ENCODE measurements around the gene UBE2O. TPM values are rescaled to one million over a fixed set of nuclear protein-coding genes. Genes with fewer than 3 reads are reported as not detected.

The UBE2O gene
- total and polyA plus RNA-seq, 2 donors from 2014 or later, result 5.5 to 21.3 TPM

DNA sequence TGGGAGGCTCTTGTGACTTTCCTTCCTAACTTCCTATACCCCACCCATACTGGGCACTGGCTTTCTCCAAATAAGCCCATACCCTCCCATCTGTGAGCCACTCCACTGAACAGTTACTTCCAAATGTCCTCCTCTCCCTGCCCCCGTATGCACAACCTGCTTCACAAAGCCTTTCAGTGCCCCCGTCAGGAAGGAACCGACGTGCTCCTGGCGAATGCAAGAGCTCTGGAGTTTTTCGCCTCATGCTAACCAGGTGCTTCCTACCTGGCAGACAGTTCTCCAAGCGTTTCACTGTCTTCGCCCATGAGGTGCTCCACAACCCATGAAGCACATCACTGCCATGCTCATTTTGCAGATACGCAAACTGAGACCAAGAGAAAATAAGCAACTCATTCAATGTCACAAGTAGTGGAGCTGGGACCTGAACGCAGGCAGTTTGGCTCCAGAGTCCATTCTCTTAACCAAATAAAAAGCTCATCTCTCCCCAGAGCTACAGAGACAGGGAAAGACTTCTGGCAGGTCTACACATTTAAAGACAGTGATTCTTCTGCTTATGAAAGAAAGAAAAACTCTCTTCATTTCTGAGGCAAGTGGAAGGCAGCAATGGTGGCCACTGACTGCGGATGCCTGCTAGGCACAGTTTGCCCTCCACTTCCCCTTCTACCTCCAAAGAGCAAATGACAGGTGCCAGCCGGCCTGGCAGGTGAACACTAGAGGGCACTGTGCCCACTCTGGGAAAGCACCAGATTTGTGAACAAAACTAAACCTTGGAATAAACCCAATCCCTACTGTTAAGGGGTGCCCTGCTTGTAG is 44.7 kb downstream of the UBE2O start:
- H3K9me3 ChIP-seq (ENCODE audit: control insufficient read depth in 2 of 3, insufficient read depth in 1 of 3, low read length in 3 of 3), result no peaks in the 10 kb centered on the region
- no peak overlapping the region for H3K4me3 ChIP-seq (ENCODE audit: low read length in 3 of 3)
- TF ChIP-seq CTCF (IDR thresholded peaks at IDR 0.05; ENCODE audit: borderline replicate concordance, extremely low read depth, insufficient read depth), result peak; percentile 81
- FAIRE-seq, result no peak
- no peak overlapping the region for H3K9ac ChIP-seq (ENCODE audit: low read length in 3 of 3)
- intact Hi-C loops (cut with DNase I), result no loop called here
- no peaks in the 10 kb centered on the region for H3K4me1 ChIP-seq (ENCODE audit: control insufficient read depth in 2 of 3, insufficient read depth in 2 of 3, low read depth in 1 of 3, low read length in 3 of 3)
- no peaks in the 10 kb centered on the region for H3K27me3 ChIP-seq (ENCODE audit: control insufficient read depth, insufficient read depth, low read length)
- peak in 3 of 5 donors; percentile 65 to 72 (median 70) for DNase-seq
- no peaks in the 10 kb centered on the region for H3K36me3 ChIP-seq (ENCODE audit: control insufficient read depth in 2 of 3, insufficient read depth in 3 of 3, low read length in 3 of 3)
- no peak overlapping the region for H3K27ac ChIP-seq (ENCODE audit: low read depth in 2 of 2, low read length in 2 of 2)

DNA sequence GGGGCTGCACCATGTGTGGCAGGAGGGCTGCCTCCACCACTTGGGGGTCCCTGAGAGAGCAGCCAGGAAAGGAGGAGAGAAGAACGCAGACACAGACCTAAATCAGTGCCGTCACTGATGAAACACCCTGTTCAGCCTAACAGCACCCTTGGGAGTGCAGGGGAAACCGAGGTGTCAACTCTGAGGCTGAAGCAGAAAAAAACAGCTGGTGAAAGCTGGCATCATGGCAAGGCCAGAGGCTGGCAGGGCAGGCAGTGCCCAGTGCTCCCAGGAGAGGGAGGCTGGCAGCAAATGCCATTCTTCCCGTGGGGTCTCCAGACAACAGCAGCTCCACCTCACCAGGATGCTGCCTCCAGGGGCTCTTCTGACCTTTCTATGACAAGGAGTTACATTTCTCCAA is 45.4 kb downstream of the UBE2O start:
- Histone ChIP-seq H3K9ac (ENCODE audit: low read length in 3 of 3) (no peak overlapping the region), H3K27me3 (ENCODE audit: control insufficient read depth, insufficient read depth, low read length) (no peaks in the 10 kb centered on the region), H3K4me1 (ENCODE audit: control insufficient read depth in 2 of 3, insufficient read depth in 2 of 3, low read depth in 1 of 3, low read length in 3 of 3) (no peaks in the 10 kb centered on the region), H3K9me3 (ENCODE audit: control insufficient read depth in 2 of 3, insufficient read depth in 1 of 3, low read length in 3 of 3) (no peaks in the 10 kb centered on the region), H3K4me3 (ENCODE audit: low read length in 3 of 3) (no peak overlapping the region), H3K36me3 (ENCODE audit: control insufficient read depth in 2 of 3, insufficient read depth in 3 of 3, low read length in 3 of 3) (peaks cover 0 to 5% (median 1%) of the 10 kb centered on the region in 3 donors), H3K27ac (ENCODE audit: low read depth in 2 of 2, low read length in 2 of 2) (no peak overlapping the region)
- FAIRE-seq, result no peak
- intact Hi-C loops (cut with DNase I), result no loop called here
- TF ChIP-seq CTCF (IDR thresholded peaks at IDR 0.05; ENCODE audit: borderline replicate concordance, extremely low read depth, insufficient read depth), result no peak
- peak in 1 of 5 donors; percentile 18 for DNase-seq

DNA sequence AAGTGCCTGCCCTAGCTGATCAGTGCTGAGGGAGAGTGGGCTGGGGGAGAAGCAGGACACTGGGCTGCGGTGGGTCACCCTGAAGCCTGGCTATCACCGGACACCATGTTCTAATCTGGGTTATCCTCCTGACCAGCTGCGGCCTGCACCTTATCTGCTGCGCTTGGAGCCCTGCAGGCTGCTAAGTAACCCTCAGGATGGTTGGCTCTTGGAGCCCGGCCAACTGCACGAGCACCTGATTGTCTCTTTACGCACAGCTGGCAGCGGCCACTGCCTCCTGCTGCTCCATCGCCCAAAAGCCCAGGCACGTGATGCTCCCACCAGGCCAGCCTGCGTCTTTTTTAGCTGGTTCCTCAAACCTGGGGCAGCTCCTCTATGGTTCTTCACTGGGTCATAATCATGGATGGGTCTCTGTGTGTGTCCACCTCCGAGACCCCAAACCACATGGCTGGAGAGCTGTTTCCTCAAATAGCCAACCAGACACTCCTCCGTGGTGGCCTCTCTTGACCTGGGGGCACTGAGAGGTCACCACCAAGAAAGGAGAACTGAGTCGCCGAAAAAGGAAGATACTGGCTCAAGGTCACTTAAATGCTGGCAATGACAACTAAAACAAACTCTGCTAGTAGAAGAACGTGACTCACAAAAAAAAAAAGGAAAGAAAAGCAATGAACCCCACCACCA is 46.8 kb downstream of the UBE2O start:
- Histone ChIP-seq H3K4me3 (ENCODE audit: low read length in 3 of 3) (no peak overlapping the region), H3K4me1 (ENCODE audit: control insufficient read depth in 2 of 3, insufficient read depth in 2 of 3, low read depth in 1 of 3, low read length in 3 of 3) (no peaks in the 10 kb centered on the region), H3K36me3 (ENCODE audit: control insufficient read depth in 2 of 3, insufficient read depth in 3 of 3, low read length in 3 of 3) (peaks cover 0 to 12% (median 10%) of the 10 kb centered on the region in 3 donors), H3K27me3 (ENCODE audit: control insufficient read depth, insufficient read depth, low read length) (no peaks in the 10 kb centered on the region), H3K9me3 (ENCODE audit: control insufficient read depth in 2 of 3, insufficient read depth in 1 of 3, low read length in 3 of 3) (no peaks in the 10 kb centered on the region), H3K27ac (ENCODE audit: low read depth in 2 of 2, low read length in 2 of 2) (no peak overlapping the region), H3K9ac (ENCODE audit: low read length in 3 of 3) (no peak overlapping the region)
- no peak for TF ChIP-seq CTCF (IDR thresholded peaks at IDR 0.05; ENCODE audit: borderline replicate concordance, extremely low read depth, insufficient read depth)
- intact Hi-C loops (cut with DNase I), result no loop called here
- DNase-seq, result peak in 1 of 5 donors; percentile 73
- no peak for FAIRE-seq

All from kidney (tissue), 14 donors.